PC-3 (cell line): ENCODE data around the gene PLAAT5. TPM values are rescaled to one million over a fixed set of nuclear protein-coding genes. Genes with fewer than 3 reads are reported as not detected.

Experiments
- ATAC-seq: fragments of 200-7000 bp; cut with Tn5 transposase; 2 replicates; pipeline ENCODE4 v1.9.1; 2020; ENCODE audit warnings: mild to moderate bottlenecking, moderate library complexity
- BruUV-seq: library from RNA; stranded (reverse); fragments of 400-500 nt; replicated peaks from 2 replicates; lab custom pipeline; 2021; lab: Mats Ljungman, UMichigan
- CTCF ChIA-PET: fragments of 300-600 bp; sonication (Branson Sonifier 250); formaldehyde crosslinking; loops from one replicate; lab custom pipeline; 2022; ENCODE audit warnings: antibody characterized with exemption; lab: Charles Lee
- POLR2A ChIA-PET: fragments of 300-600 bp; sonication (Branson Sonifier 250); formaldehyde crosslinking; loops from one replicate; lab custom pipeline; 2022; ENCODE audit warnings: antibody characterized with exemption; ENCODE audit not compliant: unreplicated experiment; lab: Charles Lee
- DNase-seq: peaks from one replicate; pipeline ENCODE4 v3.0.0-alpha.2; 2015
- H2AFZ ChIP-seq: fragments of 300-600 bp; sonication (generic); 2 replicates; pipeline ENCODE4 v1.6.0; 2016; ENCODE audit warnings: antibody characterized with exemption, low read length
- H3F3A ChIP-seq: fragments of 300-600 bp; sonication (generic); one replicate; pipeline ENCODE4 v1.6.0; 2017; ENCODE audit warnings: antibody characterized with exemption, low read length, control low read depth, mild to moderate bottlenecking; ENCODE audit not compliant: unreplicated experiment
- H3K27ac ChIP-seq: fragments of 300-600 bp; sonication (generic); 2 replicates; pipeline ENCODE4 v1.5.1; 2016; ENCODE audit warnings: mild to moderate bottlenecking, low read length
- H3K27me3 ChIP-seq: fragments of 300-600 bp; sonication (generic); 2 replicates; pipeline ENCODE4 v1.6.1; 2016; ENCODE audit warnings: low read length, mixed read lengths
- H3K36me3 ChIP-seq: fragments of 300-600 bp; sonication (generic); 2 replicates; pipeline ENCODE4 v1.6.1; 2016; ENCODE audit warnings: low read depth, mixed run types, low read length, mixed read lengths
- H3K4me1 ChIP-seq: fragments of 300-600 bp; sonication (generic); 2 replicates; pipeline ENCODE4 v1.5.1; 2016; ENCODE audit warnings: low read length; ENCODE audit not compliant: insufficient read depth
- H3K4me2 ChIP-seq: fragments of 300-600 bp; sonication (generic); 2 replicates; pipeline ENCODE4 v1.6.0; 2016; ENCODE audit warnings: low read length
- H3K4me3 ChIP-seq: fragments of 300-600 bp; sonication (generic); 2 replicates; pipeline ENCODE4 v1.5.1; 2016; ENCODE audit warnings: mild to moderate bottlenecking, low read length, mixed read lengths
- H3K79me2 ChIP-seq: fragments of 300-600 bp; sonication (generic); 2 replicates; pipeline ENCODE4 v1.6.1; 2017; ENCODE audit warnings: low read length, mixed read lengths
- H3K9ac ChIP-seq: fragments of 300-600 bp; sonication (generic); 2 replicates; pipeline ENCODE4 v1.6.0; 2016; ENCODE audit warnings: mild to moderate bottlenecking, low read length
- H3K9me2 ChIP-seq: fragments of 300-600 bp; sonication (generic); replicated peaks from 2 replicates; pipeline ENCODE4 v1.6.1; 2016; ENCODE audit warnings: mixed run types, low read length, mixed read lengths
- H3K9me3 ChIP-seq: fragments of 300-600 bp; sonication (generic); 2 replicates; pipeline ENCODE4 v1.6.1; 2016; ENCODE audit warnings: low read length, mixed read lengths
- H4K20me1 ChIP-seq: fragments of 300-600 bp; sonication (generic); 2 replicates; pipeline ENCODE4 v1.6.1; 2016; ENCODE audit warnings: low read length, mixed read lengths
- CTCF ChIP-seq: fragments of 300-600 bp; sonication (generic); conservative IDR thresholded peaks from 2 replicates; pipeline ENCODE4 v1.5.1; 2017; ENCODE audit warnings: antibody characterized with exemption, low read depth, mild to moderate bottlenecking, low read length
- EZH2 ChIP-seq: fragments of 300-600 bp; sonication (generic); IDR thresholded peaks from one replicate; pipeline ENCODE4 v1.6.1; 2017; ENCODE audit warnings: antibody characterized with exemption, mild to moderate bottlenecking, low read length; ENCODE audit not compliant: unreplicated experiment
- EZH2phosphoT487 ChIP-seq: fragments of 300-600 bp; sonication (generic); IDR thresholded peaks from 2 replicates; pipeline ENCODE4 v1.6.1; 2018; ENCODE audit warnings: mild to moderate bottlenecking, antibody characterized with exemption, low read length, borderline replicate concordance
- intact Hi-C: fragments of 100-400 bp; cut with micrococcal nuclease; formaldehyde crosslinking; loops from 2 replicates; pipeline ENCODE4 v1.9.0; 2023
- total RNA-seq: library from RNA; depleted of rRNA; stranded (reverse); fragments of >200 nt; gene quantifications from 2 replicates; pipeline ENCODE4 v1.2.3, GENCODE V29; 2014

PLAAT5 gene
- total RNA-seq, 1 experiment from 2014 or later: not detected

- Histone ChIP-seq H4K20me1 (no peaks in the 10 kb centered on the region), H3K9ac (no peak overlapping the region), H3K27ac (no peak overlapping the region), H3K4me3 (no peak overlapping the region), H3K36me3 (no peaks in the 10 kb centered on the region), H3F3A (no peaks in the 10 kb centered on the region), H3K9me2 (no peaks in the 10 kb centered on the region), H3K9me3 (no peaks in the 10 kb centered on the region), H3K4me1 (peaks cover 14% of the 10 kb centered on the region), H3K79me2 (no peaks in the 10 kb centered on the region), H2AFZ (no peak overlapping the region), H3K27me3 (no peaks in the 10 kb centered on the region), H3K4me2 (no peak overlapping the region)
- DNase-seq: no peak
- intact Hi-C loops: no loop called here
- POLR2A ChIA-PET: no interaction called here
- ATAC-seq: no peak
- CTCF ChIA-PET: no interaction called here
- BruUV-seq: no TSS peak
- no peak for TF ChIP-seq EZH2
- no peak for TF ChIP-seq CTCF
- no peak for TF ChIP-seq EZH2phosphoT487
Measured at GRCh38 chr11:63516109-63516508, 25.1 kb upstream of the PLAAT5 start.

DNA sequence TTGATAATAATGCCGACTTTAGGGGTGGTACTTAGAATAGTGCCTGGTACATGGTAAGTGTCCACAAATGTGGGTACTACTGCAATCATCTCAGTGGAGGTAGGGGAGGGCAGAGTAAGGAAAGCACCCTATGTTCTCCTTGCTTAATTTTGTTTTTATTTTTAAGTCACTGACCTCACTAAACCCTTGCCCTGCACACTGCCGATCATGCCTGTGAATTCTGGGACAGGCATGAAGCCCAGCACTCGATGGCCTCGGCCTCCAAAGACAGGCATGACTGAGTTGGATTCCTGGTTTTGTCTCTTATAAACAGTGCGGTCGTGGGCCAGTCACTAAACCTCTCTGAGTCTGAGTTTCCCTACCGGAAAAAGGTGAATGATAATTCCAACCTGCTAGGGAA lies 21.8 kb upstream of the PLAAT5 start:
- ChIA-PET CTCF (no interaction called here), POLR2A (no interaction called here)
- TF ChIP-seq EZH2phosphoT487 (no peak), EZH2 (no peak), CTCF (no peak)
- DNase-seq (no peak), ATAC-seq (no peak)
- Histone ChIP-seq H3K4me2 (no peak overlapping the region), H3K9ac (no peak overlapping the region), H3K9me2 (no peaks in the 10 kb centered on the region), H3K27me3 (no peaks in the 10 kb centered on the region), H3K4me1 (no peaks in the 10 kb centered on the region), H3K27ac (no peak overlapping the region), H3K79me2 (no peaks in the 10 kb centered on the region), H4K20me1 (no peaks in the 10 kb centered on the region), H2AFZ (no peak overlapping the region), H3K36me3 (no peaks in the 10 kb centered on the region), H3K4me3 (no peak overlapping the region), H3F3A (no peaks in the 10 kb centered on the region), H3K9me3 (no peaks in the 10 kb centered on the region)
- intact Hi-C loops: no loop called here
- no TSS peak for BruUV-seq

DNA sequence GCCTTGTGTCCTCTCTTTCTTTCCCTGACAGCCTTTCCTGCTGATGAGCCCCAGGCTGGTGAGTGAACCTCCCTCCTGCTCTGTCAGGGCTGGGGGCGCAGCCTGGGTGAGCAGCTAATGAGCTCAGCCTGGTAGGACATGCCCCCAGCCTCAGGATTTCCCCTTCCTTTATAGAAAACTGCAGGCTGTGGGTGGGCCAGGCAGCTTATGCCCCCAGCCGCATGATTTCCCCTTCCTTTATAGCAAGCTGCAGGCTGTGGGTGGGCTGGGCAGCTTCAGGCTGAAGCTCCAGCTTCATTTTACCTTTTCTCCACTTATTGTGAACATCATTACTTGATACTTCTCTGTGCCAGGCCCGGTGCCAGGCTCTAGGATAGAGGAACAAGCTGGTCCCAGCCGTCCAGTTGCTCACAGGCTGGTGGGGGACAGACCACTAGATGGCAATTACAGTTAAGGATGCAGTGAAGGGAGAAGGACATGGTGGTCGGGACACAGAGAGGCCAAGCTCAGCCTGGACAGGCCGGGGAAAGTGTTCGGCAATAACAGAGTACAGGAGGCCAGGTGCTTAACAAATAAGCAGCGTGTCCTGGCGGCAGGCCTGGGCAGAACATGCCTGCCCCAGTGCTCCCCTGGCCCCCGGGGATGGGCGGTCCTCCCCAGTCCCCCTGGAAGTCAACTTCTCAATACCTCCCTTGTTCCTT lies 20.2 kb upstream of the PLAAT5 start:
- H3K27me3 ChIP-seq: no peaks in the 10 kb centered on the region
- TF ChIP-seq EZH2phosphoT487 (no peak), EZH2 (no peak), CTCF (no peak)
- no peaks in the 10 kb centered on the region for H3K9me2 ChIP-seq
- no peaks in the 10 kb centered on the region for H3K4me1 ChIP-seq
- ChIA-PET POLR2A (no interaction called here), CTCF (no interaction called here)
- H3K27ac ChIP-seq: no peak overlapping the region
- no peak overlapping the region for H3K4me3 ChIP-seq
- no peaks in the 10 kb centered on the region for H3K9me3 ChIP-seq
- H4K20me1 ChIP-seq: no peaks in the 10 kb centered on the region
- ATAC-seq (no peak), DNase-seq (no peak)
- no peaks in the 10 kb centered on the region for H3K79me2 ChIP-seq
- H3K36me3 ChIP-seq: no peaks in the 10 kb centered on the region
- intact Hi-C loops: no loop called here
- no peak overlapping the region for H2AFZ ChIP-seq
- H3K9ac ChIP-seq: no peak overlapping the region
- BruUV-seq: no TSS peak
- H3F3A ChIP-seq: no peaks in the 10 kb centered on the region
- H3K4me2 ChIP-seq: no peak overlapping the region
